Endothelial cell (in vitro differentiated cells): ENCODE data around the gene RGS11. TPM values are rescaled to one million over a fixed set of nuclear protein-coding genes. Genes with fewer than 3 reads are reported as not detected.

Experiments
- DNase-seq: peaks from one replicate; pipeline ENCODE4 v3.0.0; 2021; ENCODE audit warnings: low spot score
- H3K27ac Mint-ChIP-seq: one replicate; pipeline ENCODE4 v1.8.0; 2021; ENCODE audit warnings: mixed read lengths, inconsistent platforms; ENCODE audit not compliant: unreplicated experiment
- H3K27me3 Mint-ChIP-seq: one replicate; pipeline ENCODE4 v1.8.0; 2021; ENCODE audit warnings: mild to moderate bottlenecking, moderate library complexity, mixed read lengths, inconsistent platforms; ENCODE audit not compliant: unreplicated experiment
- H3K36me3 Mint-ChIP-seq: one replicate; pipeline ENCODE4 v1.8.0; 2021; ENCODE audit warnings: mild to moderate bottlenecking, low read depth, mixed read lengths, inconsistent platforms; ENCODE audit not compliant: unreplicated experiment
- H3K4me1 Mint-ChIP-seq: one replicate; pipeline ENCODE4 v1.8.0; 2021; ENCODE audit warnings: mild to moderate bottlenecking, mixed read lengths, inconsistent platforms; ENCODE audit not compliant: unreplicated experiment
- H3K4me3 Mint-ChIP-seq: one replicate; pipeline ENCODE4 v1.8.0; 2021; ENCODE audit warnings: mild to moderate bottlenecking, mixed read lengths, inconsistent platforms; ENCODE audit not compliant: unreplicated experiment
- H3K9me3 Mint-ChIP-seq: one replicate; pipeline ENCODE4 v1.8.0; 2021; ENCODE audit warnings: mixed read lengths, inconsistent platforms; ENCODE audit not compliant: unreplicated experiment
- total RNA-seq: library from RNA; stranded (reverse); fragmentation: NEBNext Ultra II Directional; extraction: Animal tissue kit (Norgen Biotek cat#: 25700); gene quantifications from one replicate; pipeline ENCODE4 v1.2.1, GENCODE V29; 2021; ENCODE audit not compliant: unreplicated experiment
- TF ChIP-seq, protein P1 (sequence below): fragments of 200-600 bp; sonication (generic); IDR thresholded peaks from one replicate; pipeline ENCODE4 v1.5.0; 2021; ENCODE audit warnings: antibody characterized with exemption; ENCODE audit not compliant: unreplicated experiment

The RGS11 gene
- total RNA-seq, 1 donor from 2014 or later: not detected

DNA sequence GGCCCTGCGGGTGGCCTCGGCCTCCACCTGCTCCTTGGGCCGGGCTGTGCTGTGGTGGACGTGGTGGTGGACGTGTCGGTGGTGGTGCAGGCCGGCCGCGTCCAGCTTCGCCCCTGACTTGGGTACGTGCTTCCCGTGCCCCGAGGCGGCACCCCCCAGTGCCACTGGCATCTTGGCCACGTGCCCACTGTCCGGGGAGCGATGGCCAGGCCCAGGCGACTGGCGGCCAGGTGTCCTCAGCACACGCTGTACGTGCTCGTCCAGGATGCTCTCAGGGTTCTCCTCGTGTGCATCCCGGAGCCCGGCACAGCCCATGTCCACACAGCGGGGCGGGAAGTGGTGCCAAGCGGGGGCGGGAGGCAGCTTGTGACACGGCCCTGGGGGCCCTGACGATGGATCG lies 22.1 kb upstream of the RGS11 start:
- no peak overlapping the region for H3K27ac Mint-ChIP-seq
- TF ChIP-seq, protein P1, sequence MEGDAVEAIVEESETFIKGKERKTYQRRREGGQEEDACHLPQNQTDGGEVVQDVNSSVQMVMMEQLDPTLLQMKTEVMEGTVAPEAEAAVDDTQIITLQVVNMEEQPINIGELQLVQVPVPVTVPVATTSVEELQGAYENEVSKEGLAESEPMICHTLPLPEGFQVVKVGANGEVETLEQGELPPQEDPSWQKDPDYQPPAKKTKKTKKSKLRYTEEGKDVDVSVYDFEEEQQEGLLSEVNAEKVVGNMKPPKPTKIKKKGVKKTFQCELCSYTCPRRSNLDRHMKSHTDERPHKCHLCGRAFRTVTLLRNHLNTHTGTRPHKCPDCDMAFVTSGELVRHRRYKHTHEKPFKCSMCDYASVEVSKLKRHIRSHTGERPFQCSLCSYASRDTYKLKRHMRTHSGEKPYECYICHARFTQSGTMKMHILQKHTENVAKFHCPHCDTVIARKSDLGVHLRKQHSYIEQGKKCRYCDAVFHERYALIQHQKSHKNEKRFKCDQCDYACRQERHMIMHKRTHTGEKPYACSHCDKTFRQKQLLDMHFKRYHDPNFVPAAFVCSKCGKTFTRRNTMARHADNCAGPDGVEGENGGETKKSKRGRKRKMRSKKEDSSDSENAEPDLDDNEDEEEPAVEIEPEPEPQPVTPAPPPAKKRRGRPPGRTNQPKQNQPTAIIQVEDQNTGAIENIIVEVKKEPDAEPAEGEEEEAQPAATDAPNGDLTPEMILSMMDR: no peak
- H3K4me3 Mint-ChIP-seq: no peak overlapping the region
- no peaks in the 10 kb centered on the region for H3K4me1 Mint-ChIP-seq
- no peaks in the 10 kb centered on the region for H3K36me3 Mint-ChIP-seq
- no peak for DNase-seq
- H3K9me3 Mint-ChIP-seq: no peaks in the 10 kb centered on the region
- H3K27me3 Mint-ChIP-seq: peaks cover 5% of the 10 kb centered on the region

DNA sequence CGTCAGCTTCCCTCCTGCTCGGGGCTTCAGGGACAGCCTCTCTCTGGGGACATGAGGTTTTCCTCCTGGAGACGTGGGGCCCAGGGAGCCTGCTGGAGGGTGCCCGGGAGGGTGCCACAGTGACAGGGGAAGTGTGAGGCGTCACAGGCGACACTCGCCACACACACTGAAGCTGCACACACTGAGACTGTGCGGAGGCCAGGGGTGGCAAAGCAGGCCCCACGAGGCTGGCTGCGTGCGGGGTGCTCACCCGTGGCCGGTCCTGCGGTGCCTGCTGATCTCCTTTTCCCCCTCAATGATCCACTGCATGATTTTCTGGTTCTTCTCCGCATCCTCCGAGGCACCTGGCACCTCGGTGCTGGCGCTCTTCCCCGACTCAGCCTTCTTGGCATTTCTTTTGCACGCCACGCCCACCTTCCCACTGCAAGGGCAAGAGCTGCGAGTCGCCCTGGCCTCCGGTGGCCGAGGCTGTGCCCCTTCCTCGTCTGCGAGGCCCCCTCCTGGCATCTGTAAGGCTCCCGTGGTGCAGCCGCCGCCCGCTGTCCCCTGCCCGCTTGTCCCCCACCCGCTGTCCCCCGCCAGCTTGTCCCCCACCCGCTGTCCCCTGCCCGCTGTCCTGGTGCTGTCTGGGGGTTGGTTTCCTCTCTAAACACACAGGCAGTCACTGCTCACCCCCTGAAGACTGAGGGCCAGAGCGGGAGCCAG lies 21.2 kb upstream of the RGS11 start:
- peaks cover 3% of the 10 kb centered on the region for H3K36me3 Mint-ChIP-seq
- no peak overlapping the region for H3K27ac Mint-ChIP-seq
- H3K4me1 Mint-ChIP-seq: no peaks in the 10 kb centered on the region
- DNase-seq: no peak
- H3K27me3 Mint-ChIP-seq: peaks cover 7% of the 10 kb centered on the region
- H3K4me3 Mint-ChIP-seq: no peak overlapping the region
- H3K9me3 Mint-ChIP-seq: no peaks in the 10 kb centered on the region
- TF ChIP-seq, protein P1: no peak

DNA sequence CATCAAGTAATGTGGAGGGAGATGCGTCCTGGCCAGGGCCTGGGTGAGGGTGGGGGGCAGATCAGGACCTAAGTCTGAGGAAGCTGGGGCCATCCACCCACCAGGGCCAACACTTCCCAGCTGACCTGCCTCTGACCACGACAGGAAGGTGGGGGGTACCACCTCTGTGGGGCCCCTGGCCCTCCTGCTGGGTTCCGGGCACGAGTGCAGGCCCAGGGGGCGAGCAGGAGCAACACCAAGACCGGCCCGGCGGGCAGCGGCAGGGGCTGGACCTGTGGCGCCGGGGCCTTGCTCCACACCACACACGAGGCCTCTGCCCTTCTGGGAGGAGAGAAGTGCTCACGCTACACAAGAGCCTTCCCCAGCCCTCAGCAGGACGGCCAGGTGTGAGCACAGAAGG lies 20.5 kb upstream of the RGS11 start:
- Mint-ChIP-seq H3K36me3 (peaks cover 7% of the 10 kb centered on the region), H3K27me3 (peaks cover 7% of the 10 kb centered on the region), H3K27ac (no peak overlapping the region), H3K4me3 (no peak overlapping the region), H3K4me1 (no peaks in the 10 kb centered on the region), H3K9me3 (no peaks in the 10 kb centered on the region)
- DNase-seq: no peak
- TF ChIP-seq, protein P1: no peak

- no peaks in the 10 kb centered on the region for H3K4me1 Mint-ChIP-seq
- H3K27me3 Mint-ChIP-seq: peaks cover 4% of the 10 kb centered on the region
- TF ChIP-seq, protein P1: no peak
- no peak overlapping the region for H3K27ac Mint-ChIP-seq
- H3K4me3 Mint-ChIP-seq: no peak overlapping the region
- DNase-seq: no peak
- H3K36me3 Mint-ChIP-seq: peaks cover 7% of the 10 kb centered on the region
- no peaks in the 10 kb centered on the region for H3K9me3 Mint-ChIP-seq
Measured at GRCh38 chr16:293043-293775, 17.5 kb upstream of the RGS11 start.

DNA sequence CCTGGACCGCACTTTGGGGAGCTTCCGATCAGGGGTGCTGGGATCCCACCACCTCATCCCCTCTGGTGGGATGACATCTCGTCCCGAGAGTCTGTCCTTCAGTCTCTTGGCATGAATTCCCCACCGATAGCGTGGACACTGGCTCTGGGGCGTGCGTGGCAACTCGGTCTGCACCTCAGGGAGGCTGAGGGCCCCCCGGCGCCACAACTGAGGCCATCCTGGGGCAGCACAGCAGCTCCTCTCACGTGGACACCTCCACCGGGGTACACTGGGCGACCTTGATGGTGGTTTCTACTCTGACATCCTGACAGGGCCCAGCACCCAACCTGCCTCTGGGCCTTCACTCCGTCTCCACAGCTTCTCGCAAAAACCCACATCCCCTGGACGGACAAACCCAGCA lies 15.8 kb upstream of the RGS11 start:
- peaks cover 7% of the 10 kb centered on the region for H3K36me3 Mint-ChIP-seq
- no peak for DNase-seq
- H3K4me3 Mint-ChIP-seq: no peak overlapping the region
- TF ChIP-seq, protein P1: no peak
- no peaks in the 10 kb centered on the region for H3K4me1 Mint-ChIP-seq
- H3K27me3 Mint-ChIP-seq: peaks cover 3% of the 10 kb centered on the region
- H3K9me3 Mint-ChIP-seq: no peaks in the 10 kb centered on the region
- H3K27ac Mint-ChIP-seq: no peak overlapping the region
